Brain pericyte (primary cell): ENCODE results near the gene SPC24.

ENCODE experiments used
- DNase-seq: peaks from one replicate; pipeline ENCODE4 v3.0.0-alpha.2; 2012; ENCODE audit warnings: low read depth, low spot score

The SPC24 gene, protein sequence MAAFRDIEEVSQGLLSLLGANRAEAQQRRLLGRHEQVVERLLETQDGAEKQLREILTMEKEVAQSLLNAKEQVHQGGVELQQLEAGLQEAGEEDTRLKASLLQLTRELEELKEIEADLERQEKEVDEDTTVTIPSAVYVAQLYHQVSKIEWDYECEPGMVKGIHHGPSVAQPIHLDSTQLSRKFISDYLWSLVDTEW

DNA sequence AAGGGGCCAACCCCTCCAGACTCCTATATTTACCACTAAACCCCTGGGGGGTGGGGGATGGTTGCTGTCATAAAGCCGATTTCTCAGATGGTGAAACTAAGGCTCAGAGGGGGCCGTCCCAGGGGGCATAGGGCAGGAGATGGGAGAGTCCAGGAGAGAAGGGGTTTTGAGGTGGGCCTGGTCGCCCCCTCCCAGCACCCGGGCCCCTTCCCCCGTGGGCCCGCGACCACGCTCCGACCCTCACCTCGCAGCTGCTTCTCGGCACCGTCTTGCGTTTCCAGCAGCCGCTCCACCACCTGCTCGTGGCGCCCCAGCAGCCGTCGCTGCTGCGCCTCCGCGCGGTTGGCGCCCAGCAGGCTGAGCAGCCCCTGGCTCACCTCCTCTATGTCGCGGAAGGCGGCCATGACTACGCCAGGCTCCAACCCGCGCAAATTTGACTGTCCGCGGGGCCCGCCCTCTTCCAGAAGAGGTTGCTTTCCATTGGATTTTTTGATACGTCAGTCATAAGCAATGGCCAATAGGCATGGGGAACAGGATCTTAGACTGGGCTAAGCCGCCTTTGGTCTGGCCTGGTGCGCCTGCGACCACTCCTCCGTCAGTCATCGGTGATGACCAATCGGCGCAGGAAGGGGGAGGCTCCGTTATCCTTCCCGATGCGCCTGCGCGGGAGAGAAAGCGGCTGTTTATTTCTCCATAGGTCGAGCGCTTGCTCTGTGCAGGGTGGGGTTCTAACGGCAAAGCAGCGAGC lies at the start of gene SPC24:
Gene SPC24, minus strand, starts transcription at position 410 of the 748 bp plus-strand sequence. Its CDS starts 6 bp downstream, at position 404.
- DNase-seq, result peak; percentile 96

DNA sequence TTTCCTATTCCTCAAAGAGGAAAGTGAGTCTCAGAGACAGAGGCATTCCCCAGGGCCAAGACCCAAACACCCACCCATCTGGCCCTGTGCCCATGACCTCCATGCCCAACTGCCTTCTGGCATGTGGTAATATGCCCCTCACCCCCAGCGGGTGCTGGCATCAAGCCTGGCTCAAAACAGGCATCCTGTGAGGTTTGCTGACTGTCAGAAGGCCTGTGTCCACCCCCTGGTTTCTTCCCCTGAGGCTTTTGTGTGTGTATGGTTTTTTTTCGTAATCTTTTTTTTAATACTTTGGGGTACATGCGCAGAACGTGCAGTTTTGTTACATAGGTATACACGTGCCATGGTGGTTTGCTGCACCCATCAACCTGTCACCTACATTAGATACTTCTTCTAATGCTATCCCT lies 49.4 kb upstream of the SPC24 start:
- peak; percentile 56 for DNase-seq

DNA sequence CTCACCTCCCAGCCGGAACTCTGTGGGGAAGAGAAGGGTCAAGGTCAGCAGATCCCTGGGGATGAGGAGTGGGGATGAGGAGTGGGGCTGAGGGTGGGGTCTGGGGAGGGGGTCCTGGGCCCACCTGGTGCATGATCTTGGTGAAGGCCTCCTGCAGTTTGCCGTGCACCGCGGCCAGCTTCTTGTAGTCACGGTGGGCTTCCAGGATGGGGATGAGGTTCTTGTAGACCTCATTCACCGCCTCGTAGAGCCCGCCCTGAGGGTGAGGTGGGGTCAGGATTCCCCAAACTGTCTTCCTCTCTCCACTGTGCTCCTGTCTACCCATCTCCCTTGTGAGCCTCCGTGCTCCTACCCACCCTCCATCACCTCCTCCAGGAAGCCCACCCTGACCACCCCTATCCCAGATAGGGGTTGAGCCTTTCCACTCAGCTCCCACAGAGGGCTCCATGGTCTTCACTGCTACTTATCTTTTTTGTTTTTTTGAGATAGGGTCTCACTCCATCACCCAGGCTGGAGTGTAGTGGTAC lies 48.6 kb upstream of the SPC24 start:
- DNase-seq, result no peak

DNA sequence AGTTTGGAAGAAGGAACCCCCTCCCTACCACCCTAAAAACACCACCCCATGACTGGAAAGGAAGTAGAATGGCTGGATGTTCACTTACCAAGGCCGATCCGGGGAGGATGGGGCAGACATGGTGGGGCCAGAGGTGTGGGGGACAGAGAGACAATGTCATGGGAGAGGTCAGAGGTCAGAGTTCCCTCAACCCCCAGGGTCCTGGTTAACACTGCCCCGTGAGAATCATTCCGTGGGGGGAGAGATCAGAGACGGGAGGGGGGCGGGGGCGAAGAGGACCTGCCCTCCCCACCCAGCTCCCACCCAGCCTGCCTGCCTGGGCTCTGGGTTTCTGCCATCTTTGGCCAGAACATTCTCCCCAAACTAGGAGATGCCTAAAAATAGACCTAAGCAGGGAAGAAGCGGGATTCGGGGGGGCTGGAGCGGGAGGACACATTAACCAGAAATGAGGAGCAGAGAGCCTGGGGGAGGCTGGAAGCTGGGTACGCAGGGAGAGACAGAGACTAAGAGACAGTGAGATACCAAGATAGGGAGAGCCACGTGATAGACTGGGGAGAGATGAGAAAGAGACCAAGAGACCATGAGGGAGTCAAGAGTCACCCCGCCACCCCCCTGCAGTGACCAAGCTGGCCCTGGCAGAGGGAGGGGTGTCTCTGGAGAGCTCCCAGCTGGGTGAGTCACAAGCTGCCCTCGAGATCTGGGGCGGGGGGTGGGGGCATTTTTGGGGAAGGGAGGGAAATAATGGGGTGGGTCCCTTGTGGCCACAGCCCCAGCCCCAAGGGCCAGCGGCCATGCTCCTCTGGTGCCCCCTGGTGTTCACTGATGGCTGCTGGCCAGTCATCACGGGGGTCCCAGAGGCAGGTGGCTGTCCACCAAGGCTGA lies 47.9 kb upstream of the SPC24 start:
- peak; percentile 53 for DNase-seq

DNA sequence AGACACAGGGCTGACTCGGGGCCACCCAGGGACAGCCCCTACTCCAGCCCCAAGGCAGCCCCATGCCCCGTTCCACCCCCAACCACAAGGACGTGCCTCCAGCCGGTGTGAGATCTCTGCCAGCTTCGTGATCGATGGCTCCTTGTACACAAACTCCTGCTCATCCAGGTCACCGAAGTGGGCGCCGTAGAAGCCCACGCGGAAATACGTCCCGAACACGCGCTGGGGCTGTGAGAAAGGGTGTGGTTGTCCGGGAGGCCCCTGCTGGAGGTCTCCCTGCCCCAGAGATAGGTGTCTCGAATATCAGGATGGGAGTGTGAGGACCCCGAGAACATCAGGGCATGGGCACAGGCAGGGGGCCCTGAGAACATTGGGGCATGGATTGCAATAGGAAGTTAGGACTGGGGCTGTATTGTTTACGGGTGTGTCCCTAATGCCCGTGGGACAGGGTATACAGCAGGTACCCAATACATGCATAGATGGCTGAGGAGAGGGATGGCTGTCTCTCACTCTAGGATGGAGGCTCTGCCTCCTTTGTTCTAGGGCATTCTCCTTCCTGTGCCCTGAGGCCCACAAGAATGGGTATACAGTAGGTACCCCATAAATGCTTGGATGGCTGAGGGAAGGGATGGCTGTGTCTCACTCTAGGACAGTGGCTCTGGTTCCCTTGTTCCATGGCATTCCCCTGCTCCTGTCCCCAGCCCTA lies 47.1 kb upstream of the SPC24 start:
- no peak for DNase-seq

DNA sequence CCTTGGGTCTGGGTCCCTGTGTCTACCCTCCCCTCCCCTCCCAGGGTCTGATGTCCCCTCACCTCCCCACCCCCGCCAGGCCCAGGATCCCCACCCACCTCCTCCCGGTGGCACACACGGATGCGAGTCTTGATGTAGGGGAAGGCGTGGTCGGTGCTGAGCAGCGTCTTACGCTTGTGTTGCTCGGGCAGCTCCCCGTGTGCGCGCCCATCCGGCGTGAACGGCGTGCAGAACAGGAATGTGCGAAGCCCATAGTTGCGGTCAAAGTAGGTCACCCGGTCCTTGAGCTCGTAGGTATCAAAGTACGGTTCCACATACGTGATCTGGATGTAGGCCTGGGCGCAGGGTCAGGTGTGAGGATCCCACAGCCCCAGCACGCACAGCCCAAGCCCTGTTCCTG lies 46.2 kb upstream of the SPC24 start:
- DNase-seq, result no peak

DNA sequence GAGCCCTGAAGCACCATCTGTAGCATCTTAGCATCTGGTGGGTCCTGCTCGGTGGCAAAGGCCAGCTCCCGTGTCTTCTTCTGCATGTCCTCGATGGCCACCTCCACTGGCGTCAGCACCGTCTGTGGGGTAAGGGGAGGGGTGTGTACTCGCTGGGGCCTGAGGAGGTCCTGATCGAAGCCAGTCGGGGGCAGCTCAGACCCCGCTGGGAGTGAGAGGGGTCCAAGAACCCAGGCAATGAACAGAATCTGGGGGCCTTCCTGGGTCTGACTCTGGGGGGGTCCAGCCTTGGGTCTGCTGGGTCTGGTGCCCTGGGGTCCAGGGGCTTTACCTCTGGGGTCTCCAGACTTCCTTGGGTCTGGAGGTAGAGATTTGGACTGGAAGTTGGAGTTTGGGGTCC lies 45.3 kb upstream of the SPC24 start:
- no peak for DNase-seq

DNA sequence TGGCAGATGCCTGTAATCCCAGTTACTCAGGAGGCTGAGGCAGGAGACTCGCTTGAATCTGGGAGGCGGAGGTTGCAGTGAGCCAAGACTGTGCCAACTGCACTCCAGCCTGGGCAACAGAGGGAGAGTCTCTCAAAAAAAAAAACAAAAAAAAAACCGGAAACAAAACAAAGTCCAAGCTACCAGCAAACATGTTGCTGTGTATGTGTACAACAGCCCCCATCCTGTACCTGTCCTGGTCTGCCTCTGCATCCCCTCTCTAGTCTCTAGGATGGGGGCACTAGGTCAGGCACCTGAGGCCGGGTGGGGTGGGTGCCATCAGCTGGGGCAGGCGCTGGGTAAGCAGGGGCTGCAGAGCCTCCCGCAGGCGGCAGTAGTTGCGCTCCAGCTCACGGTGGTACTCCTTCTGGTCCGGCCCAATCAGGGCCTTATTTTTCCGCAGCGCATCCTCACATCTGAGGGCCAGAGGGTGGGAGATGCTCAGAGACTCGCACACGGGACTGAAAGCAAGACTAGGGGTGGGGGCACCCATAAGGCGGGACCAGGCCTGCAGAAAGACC lies 44.5 kb upstream of the SPC24 start:
- no peak for DNase-seq

DNA sequence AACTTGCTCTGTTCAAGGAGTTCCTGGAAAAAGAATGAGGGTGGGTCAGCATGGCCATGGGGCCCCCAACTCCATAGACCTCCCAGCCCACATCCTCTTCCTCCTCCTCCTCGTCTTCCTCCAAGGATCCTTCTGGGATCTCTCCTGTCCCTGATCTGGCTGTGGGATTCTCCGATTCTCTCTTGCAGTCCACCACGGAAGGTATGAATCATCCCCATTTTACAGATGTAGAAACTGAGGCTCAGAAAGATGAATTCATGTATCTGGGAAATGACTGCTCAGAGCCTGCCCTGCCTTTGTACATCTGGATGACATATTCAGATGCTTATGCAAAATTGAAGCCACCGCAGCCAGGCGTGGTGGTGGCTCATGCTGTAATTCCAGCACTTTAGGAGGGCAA lies 43.9 kb upstream of the SPC24 start:
- no peak for DNase-seq

DNA sequence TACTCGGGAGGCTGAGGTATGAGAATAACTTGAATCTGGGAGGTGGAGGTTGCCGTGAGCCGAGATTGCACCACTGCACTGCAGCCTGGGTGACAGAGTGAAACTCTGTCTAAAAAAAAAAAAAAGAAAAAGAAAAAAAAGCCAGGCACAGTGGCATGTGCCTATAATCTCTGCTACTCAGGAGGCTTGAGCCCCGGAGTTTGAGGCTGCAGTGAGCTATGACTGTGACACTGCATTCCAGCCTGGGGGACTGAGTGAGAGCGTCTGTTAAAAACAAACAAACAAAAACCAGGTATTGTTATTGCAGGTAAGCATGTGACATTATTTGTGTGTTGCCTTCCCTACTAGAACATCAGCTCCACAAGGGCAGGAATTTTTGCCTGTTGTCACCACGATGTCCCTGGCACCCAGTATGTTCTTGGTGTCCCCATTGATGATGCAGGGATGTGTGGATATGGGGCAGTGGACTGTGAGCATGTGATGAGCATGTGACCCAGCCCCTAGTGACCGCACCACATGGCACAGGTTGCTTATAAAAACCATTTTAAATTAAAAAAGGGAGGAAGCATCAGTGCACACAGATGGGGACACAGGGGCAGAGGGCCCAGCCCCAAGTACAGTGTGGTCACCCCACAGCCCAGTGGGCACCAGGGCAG lies 43.3 kb upstream of the SPC24 start:
- DNase-seq, result no peak

DNA sequence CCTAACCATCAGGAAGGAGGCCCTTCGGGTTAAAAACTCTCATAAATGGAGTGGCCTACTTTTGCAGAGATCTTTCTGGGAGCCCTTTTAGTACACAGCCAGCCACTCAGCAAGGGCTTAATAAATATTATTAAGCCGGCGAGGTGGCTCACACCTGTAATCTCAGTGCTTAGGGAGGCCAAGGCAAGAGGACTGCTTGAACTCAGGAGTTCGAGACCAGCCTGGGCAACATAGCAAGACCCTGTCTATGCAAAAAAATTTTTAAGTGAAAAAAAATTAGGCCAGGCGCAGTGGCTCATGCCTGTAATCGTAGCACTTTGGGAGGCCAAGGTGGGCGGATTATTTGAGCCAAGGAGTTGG lies 42.6 kb upstream of the SPC24 start:
- DNase-seq, result no peak

DNA sequence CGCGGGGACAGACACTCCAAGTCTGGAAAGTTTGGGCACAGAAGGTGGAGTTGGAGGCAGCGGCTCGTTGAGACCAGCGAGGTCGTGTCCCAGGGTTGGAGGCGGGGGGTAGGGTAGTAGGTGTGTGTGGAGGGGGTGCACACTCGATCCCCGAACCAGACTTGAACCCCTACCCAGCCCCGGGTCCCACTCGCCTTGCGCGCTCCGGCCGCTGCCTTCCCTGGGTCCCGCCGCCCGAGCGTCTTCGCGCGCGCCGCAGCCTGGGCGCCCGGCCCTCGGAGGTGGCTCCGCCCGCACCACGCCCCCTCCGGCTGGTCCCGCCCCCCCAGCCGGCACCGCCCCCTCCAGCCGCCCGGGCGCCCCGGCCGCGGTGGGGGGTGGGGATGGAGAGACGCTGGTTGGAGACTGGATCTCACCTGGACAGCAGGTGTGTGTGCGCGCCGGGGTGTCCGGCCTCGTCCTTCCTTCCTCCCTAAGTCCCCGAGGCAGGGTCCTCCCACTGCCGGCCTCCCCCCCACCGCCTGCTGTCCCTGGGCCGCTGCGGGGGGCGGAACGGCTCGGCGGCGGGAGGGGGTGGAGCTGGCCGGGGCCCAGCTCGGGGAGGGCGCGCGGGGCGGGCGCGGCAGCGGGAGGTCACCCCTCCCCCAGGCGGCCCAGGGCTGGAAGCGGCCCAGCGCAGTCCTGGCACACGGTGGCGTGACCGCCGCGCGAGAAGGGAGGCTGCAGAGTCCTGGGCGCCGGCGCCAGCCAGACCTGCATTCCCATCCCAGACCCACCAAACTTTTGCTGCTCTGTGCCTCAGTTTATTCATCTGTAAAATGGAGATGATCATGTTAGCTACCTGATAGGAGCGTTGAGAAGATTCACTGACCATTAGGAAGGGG lies 42.0 kb upstream of the SPC24 start, which contains the start of gene KANK2:
Gene KANK2, minus strand, starts transcription at position 255 of the 884 bp plus-strand sequence. CDS start 3,034 bp downstream, outside the sequence.
- peak; percentile 51 for DNase-seq

DNA sequence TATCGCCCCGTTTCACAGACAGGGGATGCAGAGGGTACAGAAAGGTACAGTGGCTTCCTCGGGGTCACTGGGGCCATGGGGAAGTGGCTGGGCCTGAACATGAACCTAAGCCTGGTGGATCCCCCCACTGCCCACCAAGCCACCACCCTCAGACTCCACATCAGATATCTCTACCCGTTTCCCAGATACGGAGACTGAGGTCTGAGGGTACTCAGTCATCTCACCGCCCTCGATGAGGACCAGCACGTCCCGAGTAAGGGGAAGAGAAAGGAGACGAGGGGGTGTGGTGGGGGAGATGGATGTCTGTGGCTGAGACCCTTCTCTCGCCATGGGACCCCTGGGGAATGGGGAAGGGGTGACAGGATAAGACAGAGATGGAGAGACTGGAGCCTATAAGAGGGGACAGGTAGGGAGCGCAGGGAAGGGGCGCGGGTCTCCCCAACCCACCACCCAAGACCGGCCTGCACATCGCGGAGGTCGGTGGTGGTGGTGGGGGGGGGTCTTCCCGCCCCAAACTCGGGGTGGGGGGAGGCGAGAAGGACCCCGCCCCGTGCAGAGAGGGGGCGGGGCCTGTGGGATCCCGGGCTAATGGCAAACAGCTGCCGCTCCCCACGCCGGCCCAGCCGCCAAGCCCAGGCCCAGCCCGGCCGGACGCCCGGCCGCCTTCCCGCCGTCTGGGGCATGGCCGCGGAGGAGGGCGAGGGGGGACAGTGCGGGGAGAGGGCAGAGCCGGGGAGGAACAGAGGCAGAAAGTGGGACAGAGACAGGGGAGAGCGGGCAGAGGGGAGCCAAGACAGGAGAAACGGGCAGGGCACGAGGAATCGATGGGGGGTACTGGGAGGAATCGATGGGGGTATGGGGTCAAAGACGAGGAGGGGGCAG lies 41.1 kb upstream of the SPC24 start:
- no peak for DNase-seq

DNA sequence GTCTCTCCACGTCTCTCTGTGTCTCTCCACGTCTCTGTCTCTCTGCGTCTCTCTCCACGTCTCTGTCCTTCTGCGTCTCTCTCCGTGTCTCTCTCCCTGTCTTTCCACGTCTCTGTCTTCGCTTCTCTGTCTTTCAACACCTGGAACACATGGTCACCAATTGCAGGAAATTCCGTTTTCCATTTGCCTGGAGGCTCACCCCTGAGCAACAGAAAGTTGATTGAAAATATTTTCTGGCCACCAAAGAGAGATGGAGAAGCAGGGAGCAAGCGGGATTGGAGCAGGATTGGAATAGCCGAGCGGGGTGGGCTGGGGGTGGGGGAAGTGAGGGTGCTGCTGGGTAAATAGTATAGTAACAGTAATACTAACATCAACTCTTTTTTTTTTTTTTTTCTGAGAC lies 40.1 kb upstream of the SPC24 start:
- DNase-seq, result no peak

DNA sequence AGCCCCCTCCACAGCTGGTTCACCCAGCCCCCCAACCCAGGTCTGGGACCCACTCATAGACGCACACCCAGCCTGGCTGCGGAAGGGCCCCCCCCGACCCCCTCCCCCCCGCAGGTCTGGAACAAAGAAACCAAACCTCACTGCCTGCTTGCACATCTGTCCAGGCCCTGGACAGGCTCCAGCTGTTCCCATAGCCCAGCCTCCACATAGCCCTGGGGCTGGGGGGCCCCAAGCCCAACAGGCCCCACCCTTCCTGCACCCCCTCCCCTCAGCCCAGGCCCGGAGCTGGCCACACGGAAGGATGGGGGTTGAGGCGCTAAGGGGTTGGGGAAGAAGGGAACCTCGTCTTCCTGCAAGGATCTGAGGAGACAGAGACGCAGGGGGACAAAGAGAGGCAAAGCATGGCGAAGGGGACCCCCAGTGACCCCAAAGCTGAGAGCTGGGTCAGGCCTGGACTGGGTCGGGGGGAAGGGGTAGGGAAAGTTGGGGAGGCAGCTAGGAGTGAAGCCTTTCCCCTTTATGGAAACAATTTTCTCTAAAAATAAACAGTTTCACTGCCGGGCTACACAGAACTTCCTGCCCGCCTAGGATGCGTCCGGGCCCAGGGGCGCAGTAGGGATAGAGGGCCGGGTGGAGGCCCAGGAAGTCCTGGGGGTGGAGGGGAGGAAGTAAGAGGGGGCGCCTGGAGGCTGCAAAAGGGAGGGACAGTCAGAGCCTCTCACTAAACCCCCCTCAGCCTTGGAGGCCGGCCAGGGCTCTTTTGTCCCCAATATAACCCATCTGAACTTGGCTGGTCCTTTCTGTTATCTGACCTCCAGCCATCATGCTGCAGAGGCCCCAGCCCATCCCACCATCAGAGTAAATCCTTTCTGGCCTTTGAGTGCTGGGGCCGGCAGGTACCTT lies 39.3 kb upstream of the SPC24 start:
- DNase-seq, result no peak

DNA sequence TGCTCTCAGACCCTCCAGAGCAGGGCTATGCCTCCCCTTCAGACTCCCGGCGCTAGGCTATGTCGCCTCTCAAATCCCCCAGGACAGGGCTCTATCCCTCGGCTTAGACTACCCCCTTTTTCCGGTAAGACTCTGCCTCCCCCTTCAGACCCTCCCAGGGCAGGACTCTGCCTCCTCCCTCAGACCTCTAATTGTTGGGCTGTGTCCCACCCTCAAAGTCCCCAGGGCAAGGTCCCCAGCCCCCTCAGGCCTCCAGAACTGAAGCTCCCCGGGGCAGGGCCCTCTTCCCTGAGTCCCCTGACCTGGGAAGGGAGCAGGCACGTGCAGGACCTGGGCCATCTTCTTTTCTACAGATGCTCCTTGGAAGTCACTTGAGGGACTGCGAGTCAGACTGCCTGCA lies 38.6 kb upstream of the SPC24 start:
- DNase-seq, result no peak
